ENCODE data around the gene TYK2. TPM values are rescaled to one million over a fixed set of nuclear protein-coding genes. Genes with fewer than 3 reads are reported as not detected.

TYK2 gene
- total RNA-seq, 4 donors from 2014 or later, result 40.8 to 77.2 (median 53.9) TPM

DNA sequence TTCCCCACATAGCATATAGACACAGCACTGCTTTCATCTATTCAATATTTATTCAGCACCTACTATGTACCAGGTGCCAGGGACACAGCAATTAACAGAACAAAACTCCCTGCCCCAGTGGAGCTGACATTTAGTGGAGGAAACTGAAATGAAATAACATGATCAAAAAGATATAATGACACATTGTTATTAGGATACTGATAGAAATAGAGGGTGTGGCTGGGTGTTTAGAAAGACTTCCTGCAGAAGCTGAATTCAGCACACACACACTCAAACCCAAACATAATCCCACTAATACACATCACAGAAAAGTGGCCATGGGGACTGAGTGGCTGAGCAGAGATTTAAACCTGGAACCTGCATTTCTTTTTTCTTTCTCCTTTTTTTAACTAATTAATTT is 26.7 kb upstream of the TYK2 start:
- ATAC-seq, result no peak
- Histone ChIP-seq H3K27ac (no peak overlapping the region), H3K4me1 (peaks cover 0 to 25% (median 14%) of the 10 kb centered on the region in 3 donors), H3K4me3 (no peak overlapping the region), H3K27me3 (peaks cover 72% of the 10 kb centered on the region), H3K36me3 (no peaks in the 10 kb centered on the region), H3K9me3 (no peaks in the 10 kb centered on the region)
- TF ChIP-seq POLR2A (IDR thresholded peaks at IDR 0.05), result no peak
- TF ChIP-seq EP300 (IDR thresholded peaks at IDR 0.05), result no peak
- TF ChIP-seq, protein P1, sequence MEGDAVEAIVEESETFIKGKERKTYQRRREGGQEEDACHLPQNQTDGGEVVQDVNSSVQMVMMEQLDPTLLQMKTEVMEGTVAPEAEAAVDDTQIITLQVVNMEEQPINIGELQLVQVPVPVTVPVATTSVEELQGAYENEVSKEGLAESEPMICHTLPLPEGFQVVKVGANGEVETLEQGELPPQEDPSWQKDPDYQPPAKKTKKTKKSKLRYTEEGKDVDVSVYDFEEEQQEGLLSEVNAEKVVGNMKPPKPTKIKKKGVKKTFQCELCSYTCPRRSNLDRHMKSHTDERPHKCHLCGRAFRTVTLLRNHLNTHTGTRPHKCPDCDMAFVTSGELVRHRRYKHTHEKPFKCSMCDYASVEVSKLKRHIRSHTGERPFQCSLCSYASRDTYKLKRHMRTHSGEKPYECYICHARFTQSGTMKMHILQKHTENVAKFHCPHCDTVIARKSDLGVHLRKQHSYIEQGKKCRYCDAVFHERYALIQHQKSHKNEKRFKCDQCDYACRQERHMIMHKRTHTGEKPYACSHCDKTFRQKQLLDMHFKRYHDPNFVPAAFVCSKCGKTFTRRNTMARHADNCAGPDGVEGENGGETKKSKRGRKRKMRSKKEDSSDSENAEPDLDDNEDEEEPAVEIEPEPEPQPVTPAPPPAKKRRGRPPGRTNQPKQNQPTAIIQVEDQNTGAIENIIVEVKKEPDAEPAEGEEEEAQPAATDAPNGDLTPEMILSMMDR (IDR thresholded peaks at IDR 0.05), result no peak
- no peak for TF ChIP-seq POLR2AphosphoS5 (IDR thresholded peaks at IDR 0.05)

DNA sequence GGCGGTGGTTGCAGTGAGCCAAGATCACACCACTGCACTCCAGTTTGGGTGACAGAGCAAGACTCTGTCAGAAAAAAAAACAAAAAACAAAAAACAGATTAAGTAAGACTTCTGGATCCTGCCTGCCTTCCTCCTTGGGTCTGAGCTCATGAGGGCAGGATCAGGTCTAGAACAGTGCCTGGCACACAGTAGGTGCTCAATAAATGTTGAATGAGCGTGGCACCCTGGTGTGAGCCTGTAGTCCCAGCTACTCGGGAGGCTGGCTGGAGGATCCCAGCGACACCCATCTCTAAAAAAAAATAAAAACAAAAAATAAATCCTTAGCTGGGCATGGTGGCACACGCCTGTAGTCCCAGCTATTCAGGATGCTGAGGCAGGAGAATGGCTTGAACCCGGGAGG is 25.8 kb upstream of the TYK2 start:
- H3K9me3 ChIP-seq, result no peaks in the 10 kb centered on the region
- no peaks in the 10 kb centered on the region for H3K36me3 ChIP-seq
- WGBS, 2 donors (ENCODE audit: low coverage in 1 of 2), result 70 to 89% methylated on average over 3 to 5 of the region's 6 CpGs
- no peak for TF ChIP-seq POLR2AphosphoS5 (IDR thresholded peaks at IDR 0.05)
- TF ChIP-seq, protein P1 (IDR thresholded peaks at IDR 0.05), result no peak
- TF ChIP-seq EP300 (IDR thresholded peaks at IDR 0.05), result no peak
- no peak for TF ChIP-seq POLR2A (IDR thresholded peaks at IDR 0.05)
- H3K27ac ChIP-seq, result no peak overlapping the region
- ATAC-seq, result no peak
- peaks cover 0 to 34% (median 23%) of the 10 kb centered on the region in 3 donors for H3K4me1 ChIP-seq
- peaks cover 65% of the 10 kb centered on the region for H3K27me3 ChIP-seq
- H3K4me3 ChIP-seq, result no peak overlapping the region

DNA sequence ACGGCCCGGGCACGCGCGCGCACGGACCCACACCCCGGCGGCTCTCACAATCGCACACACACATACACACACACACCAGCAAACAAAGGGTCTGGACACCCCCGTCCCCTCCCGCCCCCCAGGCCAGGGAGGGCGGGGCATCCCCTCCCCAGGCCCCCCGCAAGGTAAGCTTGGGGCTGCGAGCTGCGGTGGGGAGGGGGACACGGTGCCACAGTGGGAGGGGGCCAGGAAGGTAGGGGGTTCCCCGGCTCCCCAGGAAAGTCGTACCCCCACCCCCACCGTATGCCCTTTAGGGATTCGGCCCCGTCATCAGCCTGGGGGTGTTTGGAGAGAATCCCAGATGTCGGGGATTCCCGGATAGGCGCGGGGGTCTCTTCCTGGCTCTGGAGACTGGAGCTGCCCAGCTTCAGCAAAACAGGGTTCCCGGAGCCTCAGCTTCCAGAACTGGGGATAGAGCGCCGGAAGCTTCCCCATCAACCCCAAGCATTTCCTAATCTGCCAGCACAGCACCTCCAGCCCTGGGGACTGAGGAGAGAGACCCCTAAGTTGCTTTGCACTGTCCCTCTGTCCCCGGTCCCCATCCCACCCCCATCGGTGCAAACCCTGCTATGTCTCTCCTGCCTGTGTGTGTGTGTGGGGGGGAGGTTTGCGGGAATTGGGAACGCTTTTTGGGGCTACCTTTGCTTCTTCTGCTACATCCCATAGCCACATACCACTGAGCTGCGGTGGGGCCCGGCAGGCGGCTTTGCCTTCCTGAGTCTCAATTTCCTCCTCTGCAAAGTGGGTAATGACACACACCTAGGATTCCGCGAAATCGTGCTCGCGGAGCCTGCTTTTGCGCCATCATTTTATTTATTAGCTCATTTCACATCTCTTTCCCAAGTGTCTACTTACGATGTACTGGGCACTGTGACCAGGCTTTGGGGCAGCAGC is 24.8 kb upstream of the TYK2 start:
- Histone ChIP-seq H3K4me3 (peak overlapping the region in 1 of 2 donors; percentile 78), H3K36me3 (no peaks in the 10 kb centered on the region), H3K27me3 (peaks cover 59% of the 10 kb centered on the region), H3K9me3 (no peaks in the 10 kb centered on the region), H3K4me1 (peaks cover 0 to 44% (median 27%) of the 10 kb centered on the region in 3 donors), H3K27ac (peak overlapping the region in 1 of 4 donors; percentile 85)
- 2 to 6% methylated on average over 7 to 12 of the region's 43 CpGs for WGBS, 2 donors (ENCODE audit: low coverage in 1 of 2)
- no peak for ATAC-seq
- TF ChIP-seq EP300 (IDR thresholded peaks at IDR 0.05) (no peak), POLR2A (IDR thresholded peaks at IDR 0.05) (no peak), POLR2AphosphoS5 (IDR thresholded peaks at IDR 0.05) (no peak)
- TF ChIP-seq, protein P1 (IDR thresholded peaks at IDR 0.05), result no peak

DNA sequence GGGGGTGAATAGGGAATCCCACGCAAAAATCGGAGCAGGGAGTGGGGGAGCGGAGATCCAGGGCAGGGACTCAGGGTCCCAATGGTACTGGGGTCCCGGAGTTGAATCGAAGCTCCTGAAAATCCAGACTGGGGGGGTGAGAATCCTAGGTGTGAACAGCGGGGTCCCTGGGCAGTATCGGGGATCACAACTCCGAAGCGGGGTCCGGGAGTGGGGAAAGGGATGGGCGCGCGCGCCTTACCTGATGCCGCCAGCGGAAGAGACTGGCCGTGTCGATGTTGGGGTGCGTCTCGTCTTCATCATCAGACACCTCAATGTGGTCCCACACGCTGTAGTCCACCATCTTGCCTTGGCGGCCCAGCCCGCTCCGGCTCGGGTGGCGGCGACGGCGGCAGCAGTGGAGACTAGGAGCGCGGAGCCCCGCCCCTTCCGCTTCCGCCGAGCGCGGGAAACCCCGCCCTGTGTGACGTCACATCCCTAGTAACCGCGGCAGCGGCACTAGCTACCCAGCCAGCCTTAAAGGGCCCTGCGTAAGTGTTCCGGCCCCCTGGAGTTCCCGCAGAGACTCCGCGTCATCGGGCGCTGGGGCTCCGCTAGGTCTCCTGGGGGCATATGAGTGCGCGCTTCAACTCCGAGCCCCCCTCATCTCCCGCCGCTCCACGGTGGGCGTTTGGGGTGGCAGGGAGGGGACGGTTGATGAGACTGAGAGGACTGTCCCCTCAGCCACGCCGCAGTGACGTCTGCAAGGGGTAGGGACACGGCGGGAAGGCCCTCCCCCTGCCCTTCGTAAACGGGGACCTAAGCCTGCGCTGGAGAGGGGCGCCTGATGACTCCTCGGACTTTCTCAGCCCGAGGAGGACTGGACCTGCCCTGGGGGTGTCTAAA is 23.0 kb upstream of the TYK2 start, which contains the start of gene CDC37:
Gene CDC37 (minus strand): TSS at position 406 of the 885 bp plus-strand sequence. CDS start 63 bp downstream, at position 343.
- ATAC-seq, result peak; percentile 95

More for the DNA sequence above, 23.0 kb upstream of the TYK2 start, which contains the start of gene CDC37:
- peaks cover 41% of the 10 kb centered on the region for H3K27me3 ChIP-seq
- H3K4me3 ChIP-seq, result peak within 1 kb of the TSS; percentile 78 to 96
- peaks cover 0 to 62% (median 30%) of the 10 kb centered on the region in 3 donors for H3K4me1 ChIP-seq
- H3K9me3 ChIP-seq, result no peaks in the 10 kb centered on the region
- peaks cover 0 to 4% of the 10 kb centered on the region in 2 donors for H3K36me3 ChIP-seq
- H3K27ac ChIP-seq, result peak within 1 kb of the TSS; percentile 67 to 90 (median 84)
- no peak for TF ChIP-seq EP300 (IDR thresholded peaks at IDR 0.05)
- TF ChIP-seq, protein P1 (IDR thresholded peaks at IDR 0.05), result no peak
- peak; percentile 74 to 79 for TF ChIP-seq POLR2A (IDR thresholded peaks at IDR 0.05)
- TF ChIP-seq POLR2AphosphoS5 (IDR thresholded peaks at IDR 0.05), result peak; percentile 87
- WGBS, 2 donors (ENCODE audit: low coverage in 1 of 2), result 0% methylated on average over 2 to 20 of the region's 69 CpGs
